HCT116 (cell line): ENCODE measurements around the gene IQCB1. TPM values are rescaled to one million over a fixed set of nuclear protein-coding genes. Genes with fewer than 3 reads are reported as not detected.

Experiments used
- ATAC-seq: fragments of 200-7000 bp; cut with Tn5 transposase; 2 replicates; pipeline ENCODE4 v1.9.1; 2020; ENCODE audit warnings: mild to moderate bottlenecking, moderate library complexity
- BruUV-seq: library from RNA; stranded (reverse); fragments of 400-500 nt; replicated peaks from 2 replicates; lab custom pipeline; 2021; lab: Mats Ljungman, UMichigan
- CTCF ChIA-PET: fragments of 300-600 bp; sonication (Branson Sonifier 250); formaldehyde crosslinking; loops from one replicate; lab custom pipeline; 2021; ENCODE audit warnings: antibody characterized with exemption; lab: Charles Lee
- POLR2A ChIA-PET: fragments of 300-600, 350-600 bp; sonication (Branson Sonifier 250); formaldehyde crosslinking; loops from one replicate; lab custom pipeline; 2021; ENCODE audit warnings: antibody characterized with exemption; lab: Charles Lee
- RAD21 ChIA-PET, 2 experiments: fragments of 300-600 bp; sonication (Branson Sonifier 250); formaldehyde crosslinking; loops; one replicate each; lab custom pipeline; 2023; ENCODE audit warnings: low total read pairs in 2 of 2; ENCODE audit not compliant: uncharacterized antibody in 2 of 2, unreplicated experiment in 2 of 2, low non-redundant PET in 1 of 2; lab: Charles Lee
- DNase-seq: peaks from one replicate; pipeline ENCODE4 v3.0.0-alpha.2; 2010; ENCODE audit warnings: low read depth, low spot score
- H2AFZ ChIP-seq: fragments of 200-600 bp; shearing (Covaris generic), sonication (generic); 2 replicates; pipeline ENCODE4 v1.6.1; 2017; ENCODE audit warnings: low read depth, mixed run types, mixed read lengths, antibody characterized with exemption, low read length; ENCODE audit not compliant: poor library complexity, severe bottlenecking
- H3K27ac ChIP-seq: 2 replicates; pipeline ENCODE4 v1.5.1; 2012; ENCODE audit warnings: low read depth, low read length
- H3K27me3 ChIP-seq: fragments of 200-600 bp; sonication (generic); 2 replicates; pipeline ENCODE4 v1.6.1; 2016; ENCODE audit warnings: mixed run types, low read length, mixed read lengths; ENCODE audit not compliant: insufficient read depth
- H3K36me3 ChIP-seq, 2 experiments: fragments of 200-500 bp in 1 of 2; fragments of 200-600 bp in 1 of 2; sonication (Bioruptor generic) in 1 of 2; sonication (generic) in 1 of 2; 2 replicates each; pipeline versions ENCODE4 v1.5.1 to v1.6.1; 2014 to 2016; ENCODE audit warnings: low read length in 2 of 2, inconsistent platforms in 1 of 2, mixed read lengths in 1 of 2, mixed run types in 1 of 2; ENCODE audit not compliant: insufficient read depth in 2 of 2, control insufficient read depth in 1 of 2
- H3K4me1 ChIP-seq, 2 experiments: fragments of 200-600 bp in 1 of 2; sonication (generic) in 1 of 2; 2 replicates each; pipeline versions ENCODE4 v1.5.1 to v1.6.1; 2012 to 2017; ENCODE audit warnings: low read length in 2 of 2, inconsistent platforms in 1 of 2, mild to moderate bottlenecking in 1 of 2, mixed read lengths in 1 of 2, mixed run types in 1 of 2, moderate library complexity in 1 of 2; ENCODE audit not compliant: insufficient read depth in 2 of 2, control insufficient read depth in 1 of 2
- H3K4me2 ChIP-seq: fragments of 200-600 bp; sonication (generic); 2 replicates; pipeline ENCODE4 v1.6.1; 2017; ENCODE audit warnings: mixed run types, low read length, mixed read lengths
- H3K4me3 ChIP-seq, 2 experiments: fragments of 200-600 bp in 1 of 2; sonication (generic) in 1 of 2; replicated peaks in 1 of 2; 2 replicates each; pipeline ENCODE4 v1.5.1; 2011 to 2016; ENCODE audit warnings: low read length in 2 of 2, control low read depth in 1 of 2, low read depth in 1 of 2, mild to moderate bottlenecking in 1 of 2, mixed read lengths in 1 of 2, mixed run types in 1 of 2
- H3K79me2 ChIP-seq: fragments of 200-600 bp; sonication (generic); 2 replicates; pipeline ENCODE4 v1.6.1; 2017; ENCODE audit warnings: mild to moderate bottlenecking, mixed run types, low read length, moderate library complexity, mixed read lengths; ENCODE audit not compliant: insufficient read depth
- H3K9ac ChIP-seq: fragments of 200-600 bp; sonication (generic); 2 replicates; pipeline ENCODE4 v1.6.1; 2016; ENCODE audit warnings: low read length, mixed read lengths
- H3K9me2 ChIP-seq: fragments of 200-600 bp; sonication (generic), shearing (Covaris generic); 2 replicates; pipeline ENCODE4 v1.6.1; 2017; ENCODE audit warnings: mixed run types, mild to moderate bottlenecking, moderate library complexity; ENCODE audit not compliant: insufficient read depth
- H3K9me3 ChIP-seq, 2 experiments: fragments of 200-500 bp in 1 of 2; fragments of 200-600 bp in 1 of 2; sonication (Bioruptor generic) in 1 of 2; sonication (generic) in 1 of 2; 2 replicates each; pipeline ENCODE4 v1.6.1; 2014 to 2017; ENCODE audit warnings: low read length in 2 of 2, mixed read lengths in 2 of 2, inconsistent platforms in 1 of 2, low read depth in 1 of 2, mild to moderate bottlenecking in 1 of 2, mixed run types in 1 of 2, moderate library complexity in 1 of 2; ENCODE audit not compliant: control insufficient read depth in 1 of 2, insufficient read depth in 1 of 2
- H4K20me1 ChIP-seq: fragments of 200-600 bp; sonication (generic), shearing (Covaris generic); 2 replicates; pipeline ENCODE4 v1.6.1; 2017; ENCODE audit warnings: mixed run types, mild to moderate bottlenecking, moderate library complexity; ENCODE audit not compliant: insufficient read depth
- ATF3 ChIP-seq: IDR thresholded peaks from 2 replicates; pipeline ENCODE4 v1.6.1; 2012
- CBX3 ChIP-seq: IDR thresholded peaks from 2 replicates; pipeline ENCODE4 v1.6.1; 2012; ENCODE audit warnings: low read depth
- CEBPB ChIP-seq: IDR thresholded peaks from 2 replicates; pipeline ENCODE4 v1.6.1; 2012; ENCODE audit warnings: low read depth
- CTCF ChIP-seq, 3 experiments: fragments of 200-600 bp in 1 of 3; sonication (generic) in 1 of 3; IDR thresholded peaks in 2 of 3; conservative IDR thresholded peaks in 1 of 3; 2 replicates each; pipeline ENCODE4 v1.5.1; 2012 to 2017; ENCODE audit warnings: low read depth in 2 of 3, low read length in 2 of 3, antibody characterized with exemption in 1 of 3, borderline replicate concordance in 1 of 3, control low read depth in 1 of 3, mild to moderate bottlenecking in 1 of 3, mixed read lengths in 1 of 3, mixed run types in 1 of 3, moderate library complexity in 1 of 3; ENCODE audit not compliant: insufficient read depth in 1 of 3
- EGR1 ChIP-seq: IDR thresholded peaks from 2 replicates; pipeline ENCODE4 v1.6.1; 2012; ENCODE audit warnings: low read depth
- ELF1 ChIP-seq: IDR thresholded peaks from 2 replicates; pipeline ENCODE4 v1.6.1; 2012; ENCODE audit warnings: low read depth, borderline replicate concordance
- EZH2 ChIP-seq: fragments of 200-600 bp; sonication (generic); IDR thresholded peaks from 2 replicates; pipeline ENCODE4 v1.6.1; 2017; ENCODE audit warnings: antibody characterized with exemption, mixed run types
- EZH2phosphoT487 ChIP-seq: fragments of 200-600 bp; IDR thresholded peaks from 2 replicates; pipeline ENCODE4 v1.6.1; 2018; ENCODE audit warnings: antibody characterized with exemption, borderline replicate concordance
- JUND ChIP-seq: IDR thresholded peaks from 2 replicates; pipeline ENCODE4 v1.6.1; 2012
- POLR2A ChIP-seq: IDR thresholded peaks from 2 replicates; pipeline ENCODE4 v1.7.0; 2011; ENCODE audit warnings: borderline replicate concordance; ENCODE audit not compliant: insufficient read depth, insufficient read length; ENCODE audit errors: extremely low read depth
- SIN3A ChIP-seq: IDR thresholded peaks from 2 replicates; pipeline ENCODE4 v1.6.1; 2012; ENCODE audit warnings: low read depth
- SP1 ChIP-seq: IDR thresholded peaks from 2 replicates; pipeline ENCODE4 v1.6.1; 2012; ENCODE audit warnings: low read depth
- YY1 ChIP-seq: IDR thresholded peaks from 2 replicates; pipeline ENCODE4 v1.6.1; 2011; ENCODE audit warnings: low read length, low read depth, moderate library complexity, mild to moderate bottlenecking; ENCODE audit not compliant: insufficient replicate concordance; ENCODE audit errors: extremely low read depth
- ZBTB33 ChIP-seq: IDR thresholded peaks from 2 replicates; pipeline ENCODE4 v1.6.1; 2011; ENCODE audit warnings: mild to moderate bottlenecking, low read length, moderate library complexity; ENCODE audit not compliant: insufficient replicate concordance; ENCODE audit errors: extremely low read depth
- ZFX ChIP-seq: fragments of 450-650 bp; IDR thresholded peaks from 2 replicates; pipeline ENCODE4 v1.6.1; 2017
- intact Hi-C: fragments of 100-400 bp; cut with micrococcal nuclease; formaldehyde crosslinking; loops from 2 replicates; pipeline ENCODE4 v1.10.0; 2022
- total RNA-seq: library from RNA; stranded (reverse); gene quantifications from one replicate; pipeline ENCODE4 v1.2.1, GENCODE V29; 2021; ENCODE audit not compliant: unreplicated experiment
- TF ChIP-seq, protein P1 (sequence below): IDR thresholded peaks from 2 replicates; pipeline ENCODE4 v1.6.1; 2012

IQCB1 gene
- total RNA-seq, 1 experiment from 2014 or later, result 22.2 TPM

DNA sequence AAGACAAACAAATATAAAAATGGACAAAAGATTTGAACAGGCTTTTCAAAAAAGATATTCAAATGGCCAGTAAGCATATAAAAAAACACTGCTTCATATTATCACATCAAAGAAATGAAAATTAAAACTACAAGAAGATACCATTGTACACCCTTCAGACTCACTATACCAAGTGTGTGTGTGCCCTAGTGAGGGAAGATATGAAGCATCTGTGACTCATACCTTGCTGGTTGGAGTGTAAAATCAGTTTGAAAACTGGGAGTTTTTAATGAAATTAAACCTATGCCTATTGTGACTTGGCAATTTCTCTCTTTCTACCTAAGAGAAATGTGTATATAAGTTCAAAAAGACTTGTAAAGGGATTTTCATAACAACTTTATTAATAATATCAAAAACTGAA, 35.9 kb upstream of the IQCB1 start:
- RAD21 ChIA-PET, result no interaction called here
- no peak for ATAC-seq
- no peaks in the 10 kb centered on the region for H3K36me3 ChIP-seq
- H3K4me1 ChIP-seq, result no peaks in the 10 kb centered on the region
- H3K79me2 ChIP-seq, result no peaks in the 10 kb centered on the region
- H4K20me1 ChIP-seq, result no peaks in the 10 kb centered on the region
- CTCF ChIA-PET, result no interaction called here
- no peaks in the 10 kb centered on the region for H3K27me3 ChIP-seq
- DNase-seq, result no peak
- intact Hi-C loops, result loop anchor here (10.0 kb wide), 1 partner anchor 384 kb away; no protein-coding TSS in a partner anchor
- H3K27ac ChIP-seq, result no peak overlapping the region
- H3K4me2 ChIP-seq, result no peak overlapping the region
- H3K9me2 ChIP-seq, result no peaks in the 10 kb centered on the region
- H3K4me3 ChIP-seq, result no peak overlapping the region
- H3K9ac ChIP-seq, result no peak overlapping the region
- TF ChIP-seq SP1, result no peak
- TF ChIP-seq EGR1, result no peak
- TF ChIP-seq CEBPB, result no peak
- TF ChIP-seq ELF1, result no peak
- no peak for TF ChIP-seq EZH2
- no peak for TF ChIP-seq POLR2A
- no peak for TF ChIP-seq YY1
- no peak for TF ChIP-seq SIN3A
- TF ChIP-seq CBX3, result no peak
- no peak for TF ChIP-seq EZH2phosphoT487
- no peak for TF ChIP-seq CTCF (IDR thresholded peaks at IDR 0.05 in 2 of 3, conservative IDR thresholded peaks at IDR 0.05 in 1 of 3; ENCODE audit: borderline replicate concordance in 1 of 3, insufficient read depth in 1 of 3, low read depth in 2 of 3, low read length in 2 of 3)
- TF ChIP-seq, protein P1, sequence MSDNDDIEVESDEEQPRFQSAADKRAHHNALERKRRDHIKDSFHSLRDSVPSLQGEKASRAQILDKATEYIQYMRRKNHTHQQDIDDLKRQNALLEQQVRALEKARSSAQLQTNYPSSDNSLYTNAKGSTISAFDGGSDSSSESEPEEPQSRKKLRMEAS, result no peak
- no peak for TF ChIP-seq JUND
- TF ChIP-seq ZFX, result no peak
- no peak for TF ChIP-seq ZBTB33
- no peak for TF ChIP-seq ATF3
- POLR2A ChIA-PET, result no interaction called here
- no peaks in the 10 kb centered on the region for H3K9me3 ChIP-seq
- H2AFZ ChIP-seq, result no peak overlapping the region
- no TSS peak for BruUV-seq
